ENCODE measurements around the gene RNF103. TPM values are rescaled to one million over a fixed set of nuclear protein-coding genes. Genes with fewer than 3 reads are reported as not detected.

Gene RNF103, protein sequence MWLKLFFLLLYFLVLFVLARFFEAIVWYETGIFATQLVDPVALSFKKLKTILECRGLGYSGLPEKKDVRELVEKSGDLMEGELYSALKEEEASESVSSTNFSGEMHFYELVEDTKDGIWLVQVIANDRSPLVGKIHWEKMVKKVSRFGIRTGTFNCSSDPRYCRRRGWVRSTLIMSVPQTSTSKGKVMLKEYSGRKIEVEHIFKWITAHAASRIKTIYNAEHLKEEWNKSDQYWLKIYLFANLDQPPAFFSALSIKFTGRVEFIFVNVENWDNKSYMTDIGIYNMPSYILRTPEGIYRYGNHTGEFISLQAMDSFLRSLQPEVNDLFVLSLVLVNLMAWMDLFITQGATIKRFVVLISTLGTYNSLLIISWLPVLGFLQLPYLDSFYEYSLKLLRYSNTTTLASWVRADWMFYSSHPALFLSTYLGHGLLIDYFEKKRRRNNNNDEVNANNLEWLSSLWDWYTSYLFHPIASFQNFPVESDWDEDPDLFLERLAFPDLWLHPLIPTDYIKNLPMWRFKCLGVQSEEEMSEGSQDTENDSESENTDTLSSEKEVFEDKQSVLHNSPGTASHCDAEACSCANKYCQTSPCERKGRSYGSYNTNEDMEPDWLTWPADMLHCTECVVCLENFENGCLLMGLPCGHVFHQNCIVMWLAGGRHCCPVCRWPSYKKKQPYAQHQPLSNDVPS
- 19.8 TPM for total RNA-seq (2013)
- polyA plus RNA-seq, result 10 to 100 TPM in 1 of 3 donors, 1 to 10 TPM in 2; 1.0 to 31.9 (median 2.2) TPM
- 13.3 and 16.1 TPM in 2 replicates for polyA minus RNA-seq
- total RNA-seq, result 38.0 to 107 (median 78.6) reads per million in 11 experiments

DNA sequence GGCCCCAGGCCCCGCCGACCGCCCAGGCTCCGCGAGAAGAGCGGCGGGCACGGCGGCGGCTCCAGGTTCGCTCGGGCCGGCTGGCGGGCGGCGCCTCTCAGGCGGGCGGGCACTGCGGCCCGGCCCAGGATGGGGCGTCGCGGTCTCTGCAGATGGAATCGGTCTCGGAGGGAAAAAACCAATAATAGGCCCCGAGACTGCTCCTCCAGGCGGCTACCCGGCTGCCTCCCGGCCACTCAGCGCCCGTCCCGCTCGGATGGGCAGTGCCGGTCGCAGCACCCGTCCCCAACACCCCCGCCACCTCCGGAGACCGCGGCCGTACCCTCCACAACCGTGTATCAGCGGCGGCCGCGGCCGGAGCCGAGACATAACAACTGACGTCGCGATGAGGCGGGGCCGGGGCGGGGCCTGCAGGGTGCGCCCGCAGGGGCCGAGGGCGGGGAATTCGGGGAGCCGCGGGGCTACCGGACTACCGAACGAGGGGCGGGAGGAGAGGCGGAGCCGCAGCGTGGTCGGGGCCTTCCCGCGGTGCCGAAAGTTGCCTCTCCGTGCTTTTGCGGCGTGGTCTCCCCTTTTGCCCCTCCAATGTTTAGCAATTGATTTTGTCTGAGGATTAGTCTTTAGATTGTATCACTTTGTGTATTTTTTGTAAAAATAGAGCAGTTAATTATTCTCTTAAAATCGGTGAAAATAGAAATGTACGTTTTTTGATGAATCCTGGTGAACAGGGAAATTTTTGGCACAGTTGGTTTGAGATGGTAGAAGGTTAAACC is at the start of gene RNF103:
Gene RNF103, minus strand, starts transcription at position 372 of the 773 bp plus-strand sequence. CDS start 979 bp downstream, outside the sequence.
- Histone ChIP-seq H3K4me1 (ENCODE audit: control insufficient read depth in 1 of 2, insufficient read depth in 2 of 2, low read length in 2 of 2) (peaks cover 22 to 25% of the 10 kb centered on the region in 2 donors), H3K9ac (ENCODE audit: insufficient read depth, low read length, poor library complexity, severe bottlenecking) (peak within 1 kb of the TSS; percentile 92), H3K9me3 (replicated peaks in 1 of 2; ENCODE audit: control insufficient read depth in 1 of 2, insufficient read depth in 1 of 2, low read length in 2 of 2) (no peaks in the 10 kb centered on the region), H4K20me1 (ENCODE audit: insufficient read depth, low read length) (peaks cover 7% of the 10 kb centered on the region), H2AFZ (ENCODE audit: insufficient read depth, low read depth, low read length, poor library complexity, severe bottlenecking) (peak within 1 kb of the TSS; percentile 81), H3K79me2 (ENCODE audit: insufficient read depth, low read length) (peaks cover 32% of the 10 kb centered on the region), H3K4me3 (replicated peaks in 1 of 3; ENCODE audit: low read depth in 2 of 3, low read length in 3 of 3) (peak within 1 kb of the TSS; percentile 65 to 92 (median 81)), H3K27me3 (ENCODE audit: control insufficient read depth in 2 of 2, insufficient read depth in 2 of 2, low read length in 2 of 2) (no peaks in the 10 kb centered on the region), H3K4me2 (replicated peaks; ENCODE audit: extremely low read depth, low read length, poor library complexity, severe bottlenecking) (peak within 1 kb of the TSS; percentile 86), H3K36me3 (replicated peaks in 1 of 2; ENCODE audit: control insufficient read depth in 1 of 2, insufficient read depth in 2 of 2, low read length in 2 of 2) (peaks cover 7 to 18% of the 10 kb centered on the region in 2 donors), H3K27ac (ENCODE audit: low read depth in 1 of 2, low read length in 2 of 2) (peak within 1 kb of the TSS; percentile 88 to 89)
- Mint-ChIP-seq H3K27ac (peak within 1 kb of the TSS; percentile 93 to 97 (median 96)), H3K27me3 (ENCODE audit: low read depth in 3 of 3) (peaks cover 0 to 8% (median 0%) of the 10 kb centered on the region in 3 donors), H3K36me3 (peaks cover 15% of the 10 kb centered on the region in 2 donors), H3K4me1 (peaks cover 30% of the 10 kb centered on the region), H3K4me3 (peak within 1 kb of the TSS; percentile 94 to 99), H3K9me3 (no peaks in the 10 kb centered on the region)
- DNase-seq, result peak; percentile 83 to 85 (median 84)
- TF ChIP-seq, protein P1, sequence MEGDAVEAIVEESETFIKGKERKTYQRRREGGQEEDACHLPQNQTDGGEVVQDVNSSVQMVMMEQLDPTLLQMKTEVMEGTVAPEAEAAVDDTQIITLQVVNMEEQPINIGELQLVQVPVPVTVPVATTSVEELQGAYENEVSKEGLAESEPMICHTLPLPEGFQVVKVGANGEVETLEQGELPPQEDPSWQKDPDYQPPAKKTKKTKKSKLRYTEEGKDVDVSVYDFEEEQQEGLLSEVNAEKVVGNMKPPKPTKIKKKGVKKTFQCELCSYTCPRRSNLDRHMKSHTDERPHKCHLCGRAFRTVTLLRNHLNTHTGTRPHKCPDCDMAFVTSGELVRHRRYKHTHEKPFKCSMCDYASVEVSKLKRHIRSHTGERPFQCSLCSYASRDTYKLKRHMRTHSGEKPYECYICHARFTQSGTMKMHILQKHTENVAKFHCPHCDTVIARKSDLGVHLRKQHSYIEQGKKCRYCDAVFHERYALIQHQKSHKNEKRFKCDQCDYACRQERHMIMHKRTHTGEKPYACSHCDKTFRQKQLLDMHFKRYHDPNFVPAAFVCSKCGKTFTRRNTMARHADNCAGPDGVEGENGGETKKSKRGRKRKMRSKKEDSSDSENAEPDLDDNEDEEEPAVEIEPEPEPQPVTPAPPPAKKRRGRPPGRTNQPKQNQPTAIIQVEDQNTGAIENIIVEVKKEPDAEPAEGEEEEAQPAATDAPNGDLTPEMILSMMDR (IDR thresholded peaks at IDR 0.05), result no peak
- under 1% methylated on average over 70 of the region's 77 CpGs for WGBS (ENCODE audit: insufficient coverage)
- intact Hi-C loops (cut with micrococcal nuclease), result loop anchor here (5.0 to 10.0 kb wide), 2 partner anchors 61 to 179 kb away; partner anchors contain the start of genes CHMP3 (in 2 of the 2) and KDM3A (in 1 of the 2)
